Smooth muscle cell (in vitro differentiated cells): Measurements from ENCODE around the gene CEP43. TPM values are rescaled to one million over a fixed set of nuclear protein-coding genes. Genes with fewer than 3 reads are reported as not detected.

Experiments
- DNase-seq: peaks from one replicate; lab custom pipeline; 2025; ENCODE audit not compliant: unreplicated experiment; lab: John Stamatoyannopoulos, UW
- H2AFZ ChIP-seq: fragments of 200-600 bp; sonication (generic); 2 replicates; pipeline ENCODE4 v1.6.0; 2016; ENCODE audit warnings: antibody characterized with exemption, low read depth, mild to moderate bottlenecking
- H3F3A ChIP-seq: fragments of 200-600 bp; sonication (generic); 2 replicates; pipeline ENCODE4 v1.6.0; 2017; ENCODE audit warnings: antibody characterized with exemption, low read depth
- H3K27ac ChIP-seq: fragments of 200-600 bp; sonication (generic); 2 replicates; pipeline ENCODE4 v1.5.1; 2016; ENCODE audit warnings: low read depth, mild to moderate bottlenecking
- H3K27me3 ChIP-seq: fragments of 200-600 bp; sonication (generic); 2 replicates; pipeline ENCODE4 v1.6.1; 2016; ENCODE audit warnings: low read depth, mild to moderate bottlenecking
- H3K36me3 ChIP-seq: fragments of 200-600 bp; sonication (generic); 2 replicates; pipeline ENCODE4 v1.5.1; 2016; ENCODE audit warnings: low read depth
- H3K4me1 ChIP-seq: fragments of 200-600 bp; sonication (generic); 2 replicates; pipeline ENCODE4 v1.5.1; 2016; ENCODE audit warnings: low read depth
- H3K4me2 ChIP-seq: fragments of 200-600 bp; sonication (generic); 2 replicates; pipeline ENCODE4 v1.6.0; 2016; ENCODE audit warnings: mild to moderate bottlenecking
- H3K4me3 ChIP-seq: fragments of 200-600 bp; sonication (generic); 2 replicates; pipeline ENCODE4 v1.5.1; 2016; ENCODE audit warnings: mild to moderate bottlenecking
- H3K79me2 ChIP-seq: fragments of 200-600 bp; sonication (generic); 2 replicates; pipeline ENCODE4 v1.6.0; 2016; ENCODE audit warnings: low read depth, mild to moderate bottlenecking
- H3K9ac ChIP-seq: fragments of 200-600 bp; sonication (generic); 2 replicates; pipeline ENCODE4 v1.6.0; 2016; ENCODE audit warnings: low read depth
- H3K9me3 ChIP-seq: fragments of 200-600 bp; sonication (generic); replicated peaks from 2 replicates; pipeline ENCODE4 v1.5.1; 2016; ENCODE audit warnings: low read depth
- H4K20me1 ChIP-seq: fragments of 200-600 bp; sonication (generic); 2 replicates; pipeline ENCODE4 v1.6.0; 2016; ENCODE audit warnings: low read depth
- WGBS: methylation state at CpG from one replicate; pipeline ENCODE4 v1.1.7; 2016; ENCODE audit warnings: low lambda C conversion rate; 5-methylcytosine and 5-hydroxymethylcytosine counted together
- polyA plus RNA-seq: library from polyadenylated mRNA; unstranded; fragments of >200 nt; fragmentation: Nextera tagmentation; extraction: Ambion mirVana; gene quantifications from 2 replicates; pipeline ENCODE4 v1.2.1, GENCODE V29; 2016
- total RNA-seq: library from RNA; depleted of rRNA; stranded (reverse); fragments of >200 nt; gene quantifications from 2 replicates; pipeline ENCODE4 v1.2.3, GENCODE V29; 2014
- TF ChIP-seq, protein P1 (sequence below): fragments of 200-600 bp; sonication (generic); IDR thresholded peaks from 2 replicates; pipeline ENCODE4 v1.5.1; 2017; ENCODE audit warnings: borderline replicate concordance, mild to moderate bottlenecking, antibody characterized with exemption; ENCODE audit not compliant: insufficient read depth, poor library complexity, severe bottlenecking

Gene CEP43
- total and polyA plus RNA-seq, 2 experiments from 2014 or later = 13.2 to 16.0 TPM

GRCh38 chr6:166987448-166987847 is 11.7 kb upstream of the CEP43 start:
- H3K4me2 ChIP-seq = no peak overlapping the region
- no peaks in the 10 kb centered on the region for H3K36me3 ChIP-seq
- no peak overlapping the region for H3K9ac ChIP-seq
- 59% methylated on average over 6 of the region's 6 CpGs for WGBS
- H2AFZ ChIP-seq = no peak overlapping the region
- H3K9me3 ChIP-seq = no peaks in the 10 kb centered on the region
- no peaks in the 10 kb centered on the region for H3K4me1 ChIP-seq
- no peak overlapping the region for H3K27ac ChIP-seq
- no peaks in the 10 kb centered on the region for H3K79me2 ChIP-seq
- no peaks in the 10 kb centered on the region for H3F3A ChIP-seq
- TF ChIP-seq, protein P1, sequence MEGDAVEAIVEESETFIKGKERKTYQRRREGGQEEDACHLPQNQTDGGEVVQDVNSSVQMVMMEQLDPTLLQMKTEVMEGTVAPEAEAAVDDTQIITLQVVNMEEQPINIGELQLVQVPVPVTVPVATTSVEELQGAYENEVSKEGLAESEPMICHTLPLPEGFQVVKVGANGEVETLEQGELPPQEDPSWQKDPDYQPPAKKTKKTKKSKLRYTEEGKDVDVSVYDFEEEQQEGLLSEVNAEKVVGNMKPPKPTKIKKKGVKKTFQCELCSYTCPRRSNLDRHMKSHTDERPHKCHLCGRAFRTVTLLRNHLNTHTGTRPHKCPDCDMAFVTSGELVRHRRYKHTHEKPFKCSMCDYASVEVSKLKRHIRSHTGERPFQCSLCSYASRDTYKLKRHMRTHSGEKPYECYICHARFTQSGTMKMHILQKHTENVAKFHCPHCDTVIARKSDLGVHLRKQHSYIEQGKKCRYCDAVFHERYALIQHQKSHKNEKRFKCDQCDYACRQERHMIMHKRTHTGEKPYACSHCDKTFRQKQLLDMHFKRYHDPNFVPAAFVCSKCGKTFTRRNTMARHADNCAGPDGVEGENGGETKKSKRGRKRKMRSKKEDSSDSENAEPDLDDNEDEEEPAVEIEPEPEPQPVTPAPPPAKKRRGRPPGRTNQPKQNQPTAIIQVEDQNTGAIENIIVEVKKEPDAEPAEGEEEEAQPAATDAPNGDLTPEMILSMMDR = no peak
- DNase-seq = no peak
- no peaks in the 10 kb centered on the region for H4K20me1 ChIP-seq
- no peaks in the 10 kb centered on the region for H3K27me3 ChIP-seq
- no peak overlapping the region for H3K4me3 ChIP-seq

- no peak overlapping the region for H3K9ac ChIP-seq
- no peaks in the 10 kb centered on the region for H3K36me3 ChIP-seq
- H3F3A ChIP-seq = no peaks in the 10 kb centered on the region
- H2AFZ ChIP-seq = no peak overlapping the region
- H3K27ac ChIP-seq = no peak overlapping the region
- H3K79me2 ChIP-seq = no peaks in the 10 kb centered on the region
- TF ChIP-seq, protein P1 = no peak
- no peaks in the 10 kb centered on the region for H3K27me3 ChIP-seq
- H4K20me1 ChIP-seq = no peaks in the 10 kb centered on the region
- no peaks in the 10 kb centered on the region for H3K9me3 ChIP-seq
- H3K4me2 ChIP-seq = no peak overlapping the region
- H3K4me3 ChIP-seq = no peak overlapping the region
- H3K4me1 ChIP-seq = no peaks in the 10 kb centered on the region
- WGBS = 61% methylated on average over 3 of the region's 3 CpGs
- DNase-seq = no peak
Measured at GRCh38 chr6:166987930-166988329, 11.3 kb upstream of the CEP43 start.

- no peaks in the 10 kb centered on the region for H3K79me2 ChIP-seq
- no peaks in the 10 kb centered on the region for H3K36me3 ChIP-seq
- no peak overlapping the region for H3K4me2 ChIP-seq
- no peak overlapping the region for H3K4me3 ChIP-seq
- TF ChIP-seq, protein P1 = no peak
- H3K9ac ChIP-seq = no peak overlapping the region
- no peaks in the 10 kb centered on the region for H3K27me3 ChIP-seq
- H4K20me1 ChIP-seq = no peaks in the 10 kb centered on the region
- 59% methylated on average over 3 of the region's 3 CpGs for WGBS
- DNase-seq = no peak
- no peaks in the 10 kb centered on the region for H3K9me3 ChIP-seq
- H2AFZ ChIP-seq = no peak overlapping the region
- no peak overlapping the region for H3K27ac ChIP-seq
- H3K4me1 ChIP-seq = no peaks in the 10 kb centered on the region
- H3F3A ChIP-seq = no peaks in the 10 kb centered on the region
Measured at GRCh38 chr6:166988674-166989201, 10.5 kb upstream of the CEP43 start.

DNA sequence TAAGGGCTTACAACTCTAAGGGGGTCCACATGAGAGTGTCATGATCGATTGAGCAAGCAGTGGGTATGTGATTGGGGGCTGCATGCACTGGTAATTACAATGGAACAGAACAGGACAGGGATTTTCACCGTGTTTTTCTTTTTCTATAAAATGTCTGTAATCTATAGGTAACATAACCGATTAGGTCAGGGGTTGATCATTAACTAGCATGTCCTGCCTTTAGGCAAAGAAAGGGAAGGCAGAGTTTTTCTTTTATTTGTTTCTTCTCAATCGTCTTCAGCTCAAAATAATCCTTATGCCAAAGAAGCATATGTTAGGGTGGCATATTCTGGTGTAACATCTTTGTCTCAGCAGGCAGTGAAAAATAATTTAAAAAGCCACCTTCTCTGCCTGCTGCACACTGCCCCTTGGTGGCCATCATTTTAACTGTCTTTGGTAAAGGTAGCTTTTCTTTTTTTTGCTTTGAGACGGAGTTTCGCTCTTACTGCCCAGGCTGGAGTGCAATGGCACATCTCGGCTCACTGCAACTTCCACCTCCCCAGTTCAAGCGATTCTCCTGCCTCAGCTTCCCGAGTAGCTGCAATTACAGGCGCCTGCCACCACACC is 9.7 kb upstream of the CEP43 start:
- H4K20me1 ChIP-seq = no peaks in the 10 kb centered on the region
- no peak overlapping the region for H3K4me2 ChIP-seq
- H3K79me2 ChIP-seq = no peaks in the 10 kb centered on the region
- no peak overlapping the region for H3K27ac ChIP-seq
- no peaks in the 10 kb centered on the region for H3K36me3 ChIP-seq
- 59% methylated on average over 10 of the region's 10 CpGs for WGBS
- DNase-seq = no peak
- H3K9me3 ChIP-seq = no peaks in the 10 kb centered on the region
- H3K4me1 ChIP-seq = no peaks in the 10 kb centered on the region
- TF ChIP-seq, protein P1 = peak; percentile 33
- H3K27me3 ChIP-seq = no peaks in the 10 kb centered on the region
- H2AFZ ChIP-seq = no peak overlapping the region
- no peak overlapping the region for H3K4me3 ChIP-seq
- no peak overlapping the region for H3K9ac ChIP-seq
- no peaks in the 10 kb centered on the region for H3F3A ChIP-seq
